Left ventricle myocardium inferior (tissue), 1 donor: ENCODE results near the gene PLEKHD1. TPM values are rescaled to one million over a fixed set of nuclear protein-coding genes. Genes with fewer than 3 reads are reported as not detected.

Experiments used
- DNase-seq: peaks from one replicate; pipeline ENCODE4 v3.0.0-alpha.2; 2020
- H3K27ac ChIP-seq: fragments of 200-600 bp; replicated peaks from 2 replicates; pipeline ENCODE4 v1.8.0; 2021
- H3K27me3 ChIP-seq: fragments of 200-600 bp; 2 replicates; pipeline ENCODE4 v1.8.0; 2021; ENCODE audit warnings: low read depth
- H3K36me3 ChIP-seq: fragments of 200-600 bp; 2 replicates; pipeline ENCODE4 v1.8.0; 2021
- H3K4me1 ChIP-seq: fragments of 200-600 bp; 2 replicates; pipeline ENCODE4 v1.8.0; 2021
- H3K4me3 ChIP-seq: fragments of 200-600 bp; 2 replicates; pipeline ENCODE4 v1.8.0; 2021; ENCODE audit warnings: mild to moderate bottlenecking, moderate library complexity
- H3K9me3 ChIP-seq: fragments of 200-600 bp; replicated peaks from 2 replicates; pipeline ENCODE4 v1.8.0; 2021
- CTCF ChIP-seq: fragments of 200-600 bp; IDR thresholded peaks from 2 replicates; pipeline ENCODE4 v1.8.0; 2021; ENCODE audit warnings: antibody characterized with exemption, mild to moderate bottlenecking, borderline replicate concordance
- intact Hi-C: fragments of 100-400 bp; cut with micrococcal nuclease; formaldehyde crosslinking; loops from one replicate; pipeline ENCODE4 v1.11.0; 2022
- total RNA-seq: library from RNA; stranded (reverse); fragmentation: NEBNext Ultra II Directional; extraction: Animal tissue kit (Norgen Biotek cat#: 25700); gene quantifications from one replicate; pipeline ENCODE4 v1.2.1, GENCODE V29; 2021
- donor health status: DM: no; HTN: yes; CAD: no; lungs with severe emphysema.

Gene PLEKHD1
- total RNA-seq, 1 donor from 2014 or later, result 0.14 TPM

GRCh38 chr14:69464829-69465228, 19.7 kb upstream of the PLEKHD1 start:
- H3K4me3 ChIP-seq, result no peak overlapping the region
- H3K9me3 ChIP-seq, result no peaks in the 10 kb centered on the region
- H3K36me3 ChIP-seq, result no peaks in the 10 kb centered on the region
- H3K27ac ChIP-seq, result no peak overlapping the region
- intact Hi-C loops, result no loop called here
- no peak for DNase-seq
- H3K27me3 ChIP-seq, result no peaks in the 10 kb centered on the region
- no peaks in the 10 kb centered on the region for H3K4me1 ChIP-seq
- TF ChIP-seq CTCF, result no peak

- Histone ChIP-seq H3K4me3 (no peak overlapping the region), H3K27me3 (no peaks in the 10 kb centered on the region), H3K27ac (no peak overlapping the region), H3K9me3 (no peaks in the 10 kb centered on the region), H3K36me3 (no peaks in the 10 kb centered on the region), H3K4me1 (no peaks in the 10 kb centered on the region)
- no peak for TF ChIP-seq CTCF
- no peak for DNase-seq
- intact Hi-C loops, result no loop called here
Measured at GRCh38 chr14:69468949-69469348, 15.6 kb upstream of the PLEKHD1 start.

GRCh38 chr14:69471436-69471835, 13.1 kb upstream of the PLEKHD1 start:
- no peak for TF ChIP-seq CTCF
- intact Hi-C loops, result no loop called here
- Histone ChIP-seq H3K36me3 (no peaks in the 10 kb centered on the region), H3K4me3 (no peak overlapping the region), H3K4me1 (no peaks in the 10 kb centered on the region), H3K9me3 (no peaks in the 10 kb centered on the region), H3K27ac (no peak overlapping the region), H3K27me3 (no peaks in the 10 kb centered on the region)
- DNase-seq, result no peak

GRCh38 chr14:69471916-69472315, 12.6 kb upstream of the PLEKHD1 start:
- H3K4me1 ChIP-seq, result no peaks in the 10 kb centered on the region
- intact Hi-C loops, result no loop called here

GRCh38 chr14:69473260-69473659, 11.3 kb upstream of the PLEKHD1 start:
- Histone ChIP-seq H3K9me3 (no peaks in the 10 kb centered on the region), H3K27ac (no peak overlapping the region), H3K4me1 (no peaks in the 10 kb centered on the region), H3K36me3 (no peaks in the 10 kb centered on the region), H3K4me3 (no peak overlapping the region), H3K27me3 (no peaks in the 10 kb centered on the region)
- TF ChIP-seq CTCF, result no peak
- no peak for DNase-seq
- intact Hi-C loops, result no loop called here

More at GRCh38 chr14:69471916-69472315, 12.6 kb upstream of the PLEKHD1 start:
- Histone ChIP-seq H3K9me3 (no peaks in the 10 kb centered on the region), H3K27ac (no peak overlapping the region), H3K4me3 (no peak overlapping the region), H3K36me3 (no peaks in the 10 kb centered on the region), H3K27me3 (no peaks in the 10 kb centered on the region)
- DNase-seq, result no peak
- no peak for TF ChIP-seq CTCF

GRCh38 chr14:69473946-69474345, 10.6 kb upstream of the PLEKHD1 start:
- DNase-seq, result no peak
- H3K4me3 ChIP-seq, result no peak overlapping the region
- TF ChIP-seq CTCF, result no peak

More at GRCh38 chr14:69473946-69474345, 10.6 kb upstream of the PLEKHD1 start:
- intact Hi-C loops, result no loop called here
- H3K27me3 ChIP-seq, result no peaks in the 10 kb centered on the region
- H3K4me1 ChIP-seq, result no peaks in the 10 kb centered on the region
- no peak overlapping the region for H3K27ac ChIP-seq
- H3K36me3 ChIP-seq, result no peaks in the 10 kb centered on the region
- H3K9me3 ChIP-seq, result no peaks in the 10 kb centered on the region
